ENCODE results near the gene RNF148.

The RNF148 gene

GRCh38 chr7:122691569-122692235, 11.0 kb downstream of the RNF148 start:
- no peaks in the 10 kb centered on the region for H3K36me3 ChIP-seq (ENCODE audit: insufficient read depth, low read length)
- no peak overlapping the region for H3K4me2 ChIP-seq (ENCODE audit: low read length)
- TF ChIP-seq EZH2 (IDR thresholded peaks at IDR 0.05; ENCODE audit: borderline replicate concordance, low read length) (no peak), CTCF (IDR thresholded peaks at IDR 0.05; ENCODE audit: low read length) (no peak)
- H3K27me3 ChIP-seq (ENCODE audit: insufficient read depth, low read length): no peaks in the 10 kb centered on the region
- no peaks in the 10 kb centered on the region for H3K9me2 ChIP-seq (ENCODE audit: low read depth, low read length)
- 0 out of 2 replicates have a peak, but pooled peaks cover 2% of the 10 kb centered on the region for H3K9me3 ChIP-seq (ENCODE audit: low read length)
- H3K4me3 ChIP-seq (ENCODE audit: low read depth, low read length, poor library complexity, severe bottlenecking): no peak overlapping the region
- no peaks in the 10 kb centered on the region for H3K4me1 ChIP-seq (ENCODE audit: insufficient read depth, low read length, severe bottlenecking)
- H3K79me2 ChIP-seq (ENCODE audit: insufficient read depth, low read length): no peaks in the 10 kb centered on the region
- no peaks in the 10 kb centered on the region for H3F3A ChIP-seq (ENCODE audit: insufficient read depth, low read length)
- no peak overlapping the region for H2AFZ ChIP-seq (ENCODE audit: low read length)
- no peaks in the 10 kb centered on the region for H4K20me1 ChIP-seq (ENCODE audit: insufficient read depth, low read length)
- no peak overlapping the region for H3K27ac ChIP-seq (ENCODE audit: low read depth, low read length, poor library complexity, severe bottlenecking)
- H3K9ac ChIP-seq (ENCODE audit: low read length): no peak overlapping the region

GRCh38 chr7:122689346-122690109, 13.2 kb downstream of the RNF148 start:
- Histone ChIP-seq H4K20me1 (ENCODE audit: insufficient read depth, low read length) (no peaks in the 10 kb centered on the region), H3K9me3 (ENCODE audit: low read length) (0 out of 2 replicates have a peak, but pooled peaks cover 2% of the 10 kb centered on the region), H3K4me1 (ENCODE audit: insufficient read depth, low read length, severe bottlenecking) (no peaks in the 10 kb centered on the region), H3K27me3 (ENCODE audit: insufficient read depth, low read length) (no peaks in the 10 kb centered on the region), H3K9ac (ENCODE audit: low read length) (no peak overlapping the region), H3F3A (ENCODE audit: insufficient read depth, low read length) (no peaks in the 10 kb centered on the region), H3K27ac (ENCODE audit: low read depth, low read length, poor library complexity, severe bottlenecking) (no peak overlapping the region), H3K9me2 (ENCODE audit: low read depth, low read length) (no peaks in the 10 kb centered on the region), H3K79me2 (ENCODE audit: insufficient read depth, low read length) (no peaks in the 10 kb centered on the region), H3K36me3 (ENCODE audit: insufficient read depth, low read length) (no peaks in the 10 kb centered on the region), H3K4me2 (ENCODE audit: low read length) (no peak overlapping the region), H3K4me3 (ENCODE audit: low read depth, low read length, poor library complexity, severe bottlenecking) (no peak overlapping the region), H2AFZ (ENCODE audit: low read length) (no peak overlapping the region)
- TF ChIP-seq EZH2 (IDR thresholded peaks at IDR 0.05; ENCODE audit: borderline replicate concordance, low read length): no peak

GRCh38 chr7:122688400-122688998, 14.2 kb downstream of the RNF148 start:
- Histone ChIP-seq H3F3A (ENCODE audit: insufficient read depth, low read length) (no peaks in the 10 kb centered on the region), H3K36me3 (ENCODE audit: insufficient read depth, low read length) (no peaks in the 10 kb centered on the region), H3K9ac (ENCODE audit: low read length) (no peak overlapping the region), H3K27ac (ENCODE audit: low read depth, low read length, poor library complexity, severe bottlenecking) (no peak overlapping the region), H4K20me1 (ENCODE audit: insufficient read depth, low read length) (no peaks in the 10 kb centered on the region), H3K9me3 (ENCODE audit: low read length) (0 out of 2 replicates have a peak, but pooled peaks cover 2% of the 10 kb centered on the region), H3K4me2 (ENCODE audit: low read length) (no peak overlapping the region), H3K79me2 (ENCODE audit: insufficient read depth, low read length) (no peaks in the 10 kb centered on the region), H2AFZ (ENCODE audit: low read length) (no peak overlapping the region), H3K4me3 (ENCODE audit: low read depth, low read length, poor library complexity, severe bottlenecking) (no peak overlapping the region), H3K4me1 (ENCODE audit: insufficient read depth, low read length, severe bottlenecking) (no peaks in the 10 kb centered on the region), H3K27me3 (ENCODE audit: insufficient read depth, low read length) (no peaks in the 10 kb centered on the region), H3K9me2 (ENCODE audit: low read depth, low read length) (no peaks in the 10 kb centered on the region)
- TF ChIP-seq CTCF (IDR thresholded peaks at IDR 0.05; ENCODE audit: low read length) (no peak), EZH2 (IDR thresholded peaks at IDR 0.05; ENCODE audit: borderline replicate concordance, low read length) (no peak)
